ENCODE data around the gene CAMK2D. TPM values are rescaled to one million over a fixed set of nuclear protein-coding genes. Genes with fewer than 3 reads are reported as not detected.

CAMK2D gene
- total RNA-seq, 1 experiment from 2014 or later, result 9.0 TPM

DNA sequence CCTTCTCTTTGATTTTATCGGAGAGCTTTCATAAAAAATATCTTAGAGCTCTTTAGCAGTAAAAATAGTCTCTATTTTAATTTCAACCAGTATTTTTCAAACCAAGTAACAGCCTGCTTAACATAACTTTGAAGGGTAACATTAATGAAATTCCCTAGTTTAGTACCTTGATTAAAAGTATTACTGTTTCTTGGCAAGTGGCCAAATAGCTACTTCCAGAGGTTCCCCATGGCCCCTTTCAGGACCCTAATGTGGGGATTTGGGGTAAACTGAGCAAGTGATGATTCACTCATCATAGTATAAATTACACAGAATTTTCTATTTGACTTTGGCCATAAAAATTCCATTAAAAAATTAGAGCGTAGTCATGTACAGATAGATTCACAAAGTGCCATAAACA, 211.0 kb downstream of the CAMK2D start:
- TF ChIP-seq, protein P1, sequence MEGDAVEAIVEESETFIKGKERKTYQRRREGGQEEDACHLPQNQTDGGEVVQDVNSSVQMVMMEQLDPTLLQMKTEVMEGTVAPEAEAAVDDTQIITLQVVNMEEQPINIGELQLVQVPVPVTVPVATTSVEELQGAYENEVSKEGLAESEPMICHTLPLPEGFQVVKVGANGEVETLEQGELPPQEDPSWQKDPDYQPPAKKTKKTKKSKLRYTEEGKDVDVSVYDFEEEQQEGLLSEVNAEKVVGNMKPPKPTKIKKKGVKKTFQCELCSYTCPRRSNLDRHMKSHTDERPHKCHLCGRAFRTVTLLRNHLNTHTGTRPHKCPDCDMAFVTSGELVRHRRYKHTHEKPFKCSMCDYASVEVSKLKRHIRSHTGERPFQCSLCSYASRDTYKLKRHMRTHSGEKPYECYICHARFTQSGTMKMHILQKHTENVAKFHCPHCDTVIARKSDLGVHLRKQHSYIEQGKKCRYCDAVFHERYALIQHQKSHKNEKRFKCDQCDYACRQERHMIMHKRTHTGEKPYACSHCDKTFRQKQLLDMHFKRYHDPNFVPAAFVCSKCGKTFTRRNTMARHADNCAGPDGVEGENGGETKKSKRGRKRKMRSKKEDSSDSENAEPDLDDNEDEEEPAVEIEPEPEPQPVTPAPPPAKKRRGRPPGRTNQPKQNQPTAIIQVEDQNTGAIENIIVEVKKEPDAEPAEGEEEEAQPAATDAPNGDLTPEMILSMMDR (conservative IDR thresholded peaks at IDR 0.05), result no peak
- Histone ChIP-seq H3K27ac (ENCODE audit: insufficient read length, low read depth, low read length) (no peak overlapping the region), H3K18ac (ENCODE audit: insufficient read length, low read depth, low read length) (no peak overlapping the region), H3K4me2 (ENCODE audit: insufficient read depth, insufficient read length, low read length) (no peak overlapping the region), H3K4me1 (ENCODE audit: insufficient read depth, low read length) (no peaks in the 10 kb centered on the region), H4K8ac (replicated peaks; ENCODE audit: insufficient read length, low read depth, low read length) (no peak overlapping the region), H2BK20ac (ENCODE audit: low read depth, low read length, poor library complexity, severe bottlenecking) (no peak overlapping the region), H3K4ac (ENCODE audit: low read depth, low read length) (no peak overlapping the region), H2BK5ac (ENCODE audit: insufficient read length, low read length) (no peak overlapping the region), H3T11ph (ENCODE audit: low read length) (no peak overlapping the region), H2BK15ac (ENCODE audit: low read depth, low read length) (no peak overlapping the region), H2BK120ac (ENCODE audit: low read depth, low read length, poor library complexity, severe bottlenecking) (no peak overlapping the region), H3K27me3 (ENCODE audit: insufficient read depth, low read length) (no peaks in the 10 kb centered on the region), H4K5ac (ENCODE audit: insufficient read length, low read depth, low read length) (no peak overlapping the region), H3K79me1 (ENCODE audit: insufficient read depth, low read depth, low read length, poor library complexity, severe bottlenecking) (no peaks in the 10 kb centered on the region), H2BK12ac (ENCODE audit: insufficient read length, low read depth, low read length) (no peak overlapping the region), H3K23ac (ENCODE audit: insufficient read length, low read depth, low read length) (no peak overlapping the region), H2AK5ac (ENCODE audit: insufficient read length, low read length) (no peak overlapping the region), H3K56ac (ENCODE audit: insufficient read length, low read depth, low read length) (no peak overlapping the region), H3K9ac (ENCODE audit: extremely low read depth, insufficient read length, low read length) (no peak overlapping the region), H2AFZ (ENCODE audit: low read length) (no peak overlapping the region), H3K79me2 (ENCODE audit: insufficient read depth, low read length) (no peaks in the 10 kb centered on the region), H3K14ac (ENCODE audit: insufficient read depth, low read length) (no peak overlapping the region), H4K20me1 (ENCODE audit: control insufficient read depth, insufficient read depth, insufficient read length) (no peaks in the 10 kb centered on the region), H3K9me3 (ENCODE audit: control insufficient read depth, low read depth, low read length) (no peaks in the 10 kb centered on the region), H3K23me2 (ENCODE audit: insufficient read length, low read depth, low read length, poor library complexity, severe bottlenecking) (no peaks in the 10 kb centered on the region), H4K91ac (ENCODE audit: insufficient read length, low read depth, low read length) (no peak overlapping the region)
- H3K27ac Mint-ChIP-seq, result no peak overlapping the region
- no CpG with 5 or more reads among the region's 2 CpGs for WGBS (ENCODE audit: extremely low coverage, insufficient read length, low lambda C conversion rate)
- H3K9me3 Mint-ChIP-seq, result no peaks in the 10 kb centered on the region
- H3K4me3 Mint-ChIP-seq, result no peak overlapping the region
- DNase-seq, result no peak
- H3K27me3 Mint-ChIP-seq (ENCODE audit: low read depth), result no peaks in the 10 kb centered on the region
- peaks cover 7 to 9% of the 10 kb centered on the region in 2 experiments for H3K4me1 Mint-ChIP-seq
- no peaks in the 10 kb centered on the region for H3K36me3 Mint-ChIP-seq (ENCODE audit: insufficient read depth in 1 of 3, low read depth in 3 of 3)
